ENCODE results near the gene C15orf39. TPM values are rescaled to one million over a fixed set of nuclear protein-coding genes. Genes with fewer than 3 reads are reported as not detected.

C15orf39 gene
- total RNA-seq, 1 donor from 2014 or later: 132 TPM

- H3K4me1 Mint-ChIP-seq (ENCODE audit: unreplicated experiment): peaks cover 47% of the 10 kb centered on the region
- H3K36me3 Mint-ChIP-seq (ENCODE audit: low read depth, unreplicated experiment): peaks cover 21% of the 10 kb centered on the region
- DNase-seq (ENCODE audit: low spot score): no peak
- peak overlapping the region; percentile 47 for H3K4me3 Mint-ChIP-seq (ENCODE audit: unreplicated experiment)
- no peaks in the 10 kb centered on the region for H3K9me3 Mint-ChIP-seq (ENCODE audit: unreplicated experiment)
- TF ChIP-seq, protein P1, sequence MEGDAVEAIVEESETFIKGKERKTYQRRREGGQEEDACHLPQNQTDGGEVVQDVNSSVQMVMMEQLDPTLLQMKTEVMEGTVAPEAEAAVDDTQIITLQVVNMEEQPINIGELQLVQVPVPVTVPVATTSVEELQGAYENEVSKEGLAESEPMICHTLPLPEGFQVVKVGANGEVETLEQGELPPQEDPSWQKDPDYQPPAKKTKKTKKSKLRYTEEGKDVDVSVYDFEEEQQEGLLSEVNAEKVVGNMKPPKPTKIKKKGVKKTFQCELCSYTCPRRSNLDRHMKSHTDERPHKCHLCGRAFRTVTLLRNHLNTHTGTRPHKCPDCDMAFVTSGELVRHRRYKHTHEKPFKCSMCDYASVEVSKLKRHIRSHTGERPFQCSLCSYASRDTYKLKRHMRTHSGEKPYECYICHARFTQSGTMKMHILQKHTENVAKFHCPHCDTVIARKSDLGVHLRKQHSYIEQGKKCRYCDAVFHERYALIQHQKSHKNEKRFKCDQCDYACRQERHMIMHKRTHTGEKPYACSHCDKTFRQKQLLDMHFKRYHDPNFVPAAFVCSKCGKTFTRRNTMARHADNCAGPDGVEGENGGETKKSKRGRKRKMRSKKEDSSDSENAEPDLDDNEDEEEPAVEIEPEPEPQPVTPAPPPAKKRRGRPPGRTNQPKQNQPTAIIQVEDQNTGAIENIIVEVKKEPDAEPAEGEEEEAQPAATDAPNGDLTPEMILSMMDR (IDR thresholded peaks at IDR 0.05; ENCODE audit: unreplicated experiment): no peak
- peaks cover 10% of the 10 kb centered on the region for H3K27me3 Mint-ChIP-seq (ENCODE audit: unreplicated experiment)
- H3K27ac Mint-ChIP-seq (ENCODE audit: unreplicated experiment): no peak overlapping the region
Observed at GRCh38 chr15:75206803-75207617, 5.3 kb downstream of the C15orf39 start.

DNA sequence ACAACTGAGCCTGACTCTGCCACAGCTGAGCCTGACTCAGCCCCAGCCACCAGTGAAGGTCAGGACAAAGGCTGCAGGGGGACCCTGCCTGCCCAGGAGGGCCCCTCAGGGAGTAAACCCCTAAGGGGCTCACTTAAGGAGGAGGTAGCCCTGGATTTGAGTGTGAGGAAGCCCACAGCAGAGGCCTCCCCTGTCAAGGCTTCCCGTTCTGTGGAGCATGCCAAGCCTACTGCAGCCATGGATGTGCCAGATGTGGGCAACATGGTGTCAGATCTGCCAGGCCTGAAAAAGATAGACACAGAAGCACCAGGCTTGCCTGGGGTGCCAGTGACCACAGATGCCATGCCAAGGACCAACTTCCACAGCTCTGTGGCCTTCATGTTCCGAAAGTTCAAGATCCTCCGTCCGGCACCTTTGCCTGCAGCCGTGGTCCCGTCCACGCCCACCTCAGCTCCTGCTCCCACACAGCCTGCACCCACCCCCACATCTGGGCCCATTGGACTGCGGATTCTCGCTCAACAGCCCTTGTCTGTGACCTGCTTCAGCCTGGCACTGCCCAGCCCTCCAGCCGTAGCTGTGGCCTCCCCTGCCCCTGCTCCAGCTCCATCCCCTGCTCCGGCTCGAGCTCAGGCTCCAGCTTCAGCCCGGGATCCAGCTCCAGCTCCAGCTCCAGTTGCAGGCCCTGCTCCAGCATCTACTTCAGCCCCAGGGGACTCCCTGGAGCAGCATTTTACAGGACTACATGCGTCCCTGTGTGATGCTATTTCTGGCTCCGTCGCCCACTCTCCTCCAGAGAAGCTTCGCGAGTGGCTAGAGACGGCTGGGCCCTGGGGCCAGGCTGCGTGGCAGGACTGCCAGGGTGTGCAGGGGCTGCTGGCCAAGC lies 6.2 kb downstream of the C15orf39 start:
- Mint-ChIP-seq H3K4me3 (ENCODE audit: unreplicated experiment) (peak overlapping the region; percentile 47), H3K27ac (ENCODE audit: unreplicated experiment) (no peak overlapping the region), H3K27me3 (ENCODE audit: unreplicated experiment) (peaks cover 12% of the 10 kb centered on the region), H3K4me1 (ENCODE audit: unreplicated experiment) (peaks cover 51% of the 10 kb centered on the region), H3K36me3 (ENCODE audit: low read depth, unreplicated experiment) (peaks cover 28% of the 10 kb centered on the region), H3K9me3 (ENCODE audit: unreplicated experiment) (no peaks in the 10 kb centered on the region)
- DNase-seq (ENCODE audit: low spot score): no peak
- TF ChIP-seq, protein P1 (IDR thresholded peaks at IDR 0.05; ENCODE audit: unreplicated experiment): no peak

DNA sequence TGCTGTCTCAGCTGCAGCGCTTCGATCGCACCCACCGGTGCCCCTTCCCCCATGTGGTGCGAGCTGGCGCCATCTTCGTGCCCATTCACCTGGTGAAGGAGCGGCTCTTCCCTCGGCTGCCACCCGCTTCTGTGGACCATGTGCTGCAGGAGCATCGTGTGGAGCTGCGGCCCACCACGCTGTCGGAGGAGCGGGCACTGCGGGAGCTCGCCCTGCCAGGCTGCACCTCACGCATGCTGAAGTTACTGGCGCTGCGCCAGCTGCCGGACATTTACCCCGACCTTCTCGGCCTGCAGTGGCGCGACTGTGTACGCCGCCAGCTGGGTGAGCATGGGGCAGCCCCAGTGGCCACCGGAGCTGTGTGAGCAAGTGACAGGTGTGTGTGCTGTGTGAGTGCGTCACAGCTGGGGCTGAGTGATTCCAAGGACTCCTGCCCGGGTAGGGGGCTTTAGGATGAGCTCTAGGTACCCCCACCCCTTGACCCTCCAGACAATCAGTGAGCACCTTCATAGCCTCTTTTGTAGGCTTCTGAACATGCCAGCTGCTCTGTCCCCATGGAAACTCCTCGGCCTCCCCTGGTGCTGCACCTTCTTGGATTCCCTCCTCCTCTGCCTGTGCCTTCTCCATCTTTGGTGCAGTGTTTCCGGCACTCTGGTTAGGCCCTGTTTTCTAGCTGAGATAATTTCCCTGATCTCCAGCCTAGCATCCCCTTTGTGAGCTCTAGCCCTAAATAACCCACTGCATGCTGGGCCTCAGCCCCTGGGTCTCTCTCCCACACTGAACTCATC lies 7.0 kb downstream of the C15orf39 start:
- peaks cover 50% of the 10 kb centered on the region for H3K4me1 Mint-ChIP-seq (ENCODE audit: unreplicated experiment)
- peaks cover 30% of the 10 kb centered on the region for H3K36me3 Mint-ChIP-seq (ENCODE audit: low read depth, unreplicated experiment)
- H3K4me3 Mint-ChIP-seq (ENCODE audit: unreplicated experiment): peak overlapping the region; percentile 70

GRCh38 chr15:75209289-75209676 lies 7.6 kb downstream of the C15orf39 start:
- H3K9me3 Mint-ChIP-seq (ENCODE audit: unreplicated experiment): no peaks in the 10 kb centered on the region
- peaks cover 30% of the 10 kb centered on the region for H3K36me3 Mint-ChIP-seq (ENCODE audit: low read depth, unreplicated experiment)

More for the DNA sequence above, 7.0 kb downstream of the C15orf39 start:
- Mint-ChIP-seq H3K9me3 (ENCODE audit: unreplicated experiment) (no peaks in the 10 kb centered on the region), H3K27me3 (ENCODE audit: unreplicated experiment) (peaks cover 12% of the 10 kb centered on the region), H3K27ac (ENCODE audit: unreplicated experiment) (no peak overlapping the region)
- TF ChIP-seq, protein P1 (IDR thresholded peaks at IDR 0.05; ENCODE audit: unreplicated experiment): no peak
- DNase-seq (ENCODE audit: low spot score): no peak

More at GRCh38 chr15:75209289-75209676, 7.6 kb downstream of the C15orf39 start:
- Mint-ChIP-seq H3K27me3 (ENCODE audit: unreplicated experiment) (peaks cover 16% of the 10 kb centered on the region), H3K4me1 (ENCODE audit: unreplicated experiment) (peaks cover 53% of the 10 kb centered on the region), H3K4me3 (ENCODE audit: unreplicated experiment) (peak overlapping the region; percentile 70), H3K27ac (ENCODE audit: unreplicated experiment) (peak overlapping the region; percentile 24)
- no peak for DNase-seq (ENCODE audit: low spot score)
- TF ChIP-seq, protein P1 (IDR thresholded peaks at IDR 0.05; ENCODE audit: unreplicated experiment): no peak
